Liver (tissue), 9 donors: ENCODE results near the gene LILRA6. TPM values are rescaled to one million over a fixed set of nuclear protein-coding genes. Genes with fewer than 3 reads are reported as not detected.

ENCODE experiments used
- DNase-seq: peaks from one replicate; pipeline ENCODE4 v3.0.0-alpha.2; 2017; ENCODE audit warnings: low spot score
- H3K27ac ChIP-seq, 2 donors: one replicate each; pipeline ENCODE4 v1.7.0; 2013; ENCODE audit warnings: inconsistent platforms in 2 of 2, low read length in 2 of 2, control low read depth in 1 of 2, low read depth in 1 of 2, mild to moderate bottlenecking in 1 of 2
- H3K27me3 ChIP-seq, 4 donors: one replicate each; pipeline versions ENCODE4 v1.6.1 to v1.7.0; 2013; ENCODE audit warnings: low read length in 3 of 4, inconsistent platforms in 1 of 4, mild to moderate bottlenecking in 1 of 4, moderate library complexity in 1 of 4; ENCODE audit not compliant: control insufficient read depth in 4 of 4, insufficient read depth in 4 of 4
- H3K36me3 ChIP-seq, 4 donors: one replicate each; pipeline versions ENCODE4 v1.6.1 to v1.7.0; 2013; ENCODE audit warnings: low read length in 3 of 4, mild to moderate bottlenecking in 3 of 4, low read depth in 1 of 4, moderate library complexity in 1 of 4; ENCODE audit not compliant: control insufficient read depth in 4 of 4, insufficient read depth in 3 of 4
- H3K4me1 ChIP-seq, 4 donors: one replicate each; pipeline versions ENCODE4 v1.6.1 to v1.7.0; 2013; ENCODE audit warnings: low read length in 3 of 4, mild to moderate bottlenecking in 3 of 4, moderate library complexity in 1 of 4; ENCODE audit not compliant: control insufficient read depth in 4 of 4, insufficient read depth in 4 of 4
- H3K4me3 ChIP-seq, 3 donors: one replicate each; pipeline versions ENCODE4 v1.6.1 to v1.7.0; 2013; ENCODE audit warnings: low read length in 3 of 3, control low read depth in 1 of 3, low read depth in 1 of 3, mild to moderate bottlenecking in 1 of 3
- H3K9ac ChIP-seq, 2 donors: one replicate each; pipeline ENCODE4 v1.7.0; 2013; ENCODE audit warnings: low read length in 2 of 2, mild to moderate bottlenecking in 2 of 2, moderate library complexity in 2 of 2, control low read depth in 1 of 2, low read depth in 1 of 2
- H3K9me3 ChIP-seq, 4 donors: one replicate each; pipeline versions ENCODE4 v1.6.1 to v1.7.0; 2013; ENCODE audit warnings: low read length in 3 of 4; ENCODE audit not compliant: control insufficient read depth in 4 of 4
- EGR1 ChIP-seq, 2 donors: IDR thresholded peaks; 2 replicates each; pipeline ENCODE4 v1.6.1; 2016 to 2018; ENCODE audit warnings: antibody characterized with exemption in 2 of 2, low read depth in 2 of 2
- FOXA1 ChIP-seq: IDR thresholded peaks from 2 replicates; pipeline ENCODE4 v1.6.1; 2016; ENCODE audit warnings: antibody characterized with exemption
- GABPA ChIP-seq, 2 donors: IDR thresholded peaks in 1 of 2; conservative IDR thresholded peaks in 1 of 2; 2 replicates each; pipeline ENCODE4 v1.6.1; 2016; ENCODE audit warnings: antibody characterized with exemption in 2 of 2, mild to moderate bottlenecking in 1 of 2, moderate library complexity in 1 of 2
- HNF4A ChIP-seq, 2 donors: conservative IDR thresholded peaks; 2 replicates each; pipeline ENCODE4 v1.6.1; 2016; ENCODE audit warnings: antibody characterized with exemption in 2 of 2, mild to moderate bottlenecking in 2 of 2
- HNF4G ChIP-seq: IDR thresholded peaks from 2 replicates; pipeline ENCODE4 v1.6.1; 2016; ENCODE audit warnings: antibody characterized with exemption
- JUND ChIP-seq, 2 donors: IDR thresholded peaks; 2 replicates each; pipeline ENCODE4 v1.6.1; 2016; ENCODE audit warnings: antibody characterized with exemption in 2 of 2
- MAX ChIP-seq: IDR thresholded peaks from 2 replicates; pipeline ENCODE4 v1.6.1; 2016; ENCODE audit warnings: antibody characterized with exemption
- NR2F2 ChIP-seq: IDR thresholded peaks from 2 replicates; pipeline ENCODE4 v1.6.1; 2016; ENCODE audit warnings: antibody characterized with exemption
- RAD21 ChIP-seq, 2 donors: IDR thresholded peaks; 2 replicates each; pipeline ENCODE4 v1.6.1; 2016; ENCODE audit warnings: antibody characterized with exemption in 2 of 2, mild to moderate bottlenecking in 2 of 2
- RXRA ChIP-seq, 2 donors: IDR thresholded peaks; 2 replicates each; pipeline ENCODE4 v1.6.1; 2017 to 2018; ENCODE audit warnings: antibody characterized with exemption in 2 of 2, mild to moderate bottlenecking in 1 of 2
- SP1 ChIP-seq: IDR thresholded peaks from 2 replicates; pipeline ENCODE4 v1.6.1; 2018; ENCODE audit warnings: antibody characterized with exemption, mild to moderate bottlenecking
- TAF1 ChIP-seq: conservative IDR thresholded peaks from 2 replicates; pipeline ENCODE4 v1.6.1; 2016; ENCODE audit warnings: antibody characterized with exemption, mild to moderate bottlenecking
- YY1 ChIP-seq: IDR thresholded peaks from 2 replicates; pipeline ENCODE4 v1.6.1; 2016; ENCODE audit warnings: antibody characterized with exemption, mild to moderate bottlenecking
- ZBTB33 ChIP-seq: IDR thresholded peaks from 2 replicates; pipeline ENCODE4 v1.6.1; 2016; ENCODE audit warnings: antibody characterized with exemption
- whole genome bisulfite sequencing: extraction: QIAGEN DNeasy Blood & Tissue Kit; methylation state at CpG from one replicate; pipeline ENCODE4 v1.1.7; 2013; 5-methylcytosine and 5-hydroxymethylcytosine counted together
- polyA plus RNA-seq, 2 donors: library from polyadenylated mRNA; stranded (reverse) in 1 of 2; unstranded in 1 of 2; fragments of 200-250 nt in 1 of 2; fragments of >200 nt in 1 of 2; fragmentation: Nextera tagmentation in 1 of 2; extraction: Ambion mirVana in 1 of 2; gene quantifications; one replicate each; pipeline versions ENCODE4 v1.2.1 to v1.2.3, GENCODE V29; 2013 to 2015
- total RNA-seq, 2 donors: library from RNA; depleted of rRNA; stranded (reverse); fragments of >200 nt; gene quantifications; one replicate each; pipeline ENCODE4 v1.2.3, GENCODE V29; 2014
- TF ChIP-seq, protein P1 (sequence below): fragments of 150-350 bp; IDR thresholded peaks from 2 replicates; pipeline ENCODE4 v1.5.1; 2017; ENCODE audit warnings: improper control_type of control experiment, low read depth, low read length; ENCODE audit not compliant: missing input control
- TF ChIP-seq, protein P2 (sequence below): IDR thresholded peaks from 2 replicates; pipeline ENCODE4 v1.6.1; 2016; ENCODE audit warnings: antibody characterized with exemption, mild to moderate bottlenecking
- TF ChIP-seq, protein P3 (sequence below): IDR thresholded peaks from 2 replicates; pipeline ENCODE4 v1.6.1; 2016; ENCODE audit warnings: antibody characterized with exemption
- donor health status: healthy.
- donor health status: healthy.
- donor health status: healthy.
- donor health status: healthy.
- donor health status: healthy.

LILRA6 gene
- total and polyA plus RNA-seq, 4 donors: 1.0 to 2.8 (median 1.7) TPM

DNA sequence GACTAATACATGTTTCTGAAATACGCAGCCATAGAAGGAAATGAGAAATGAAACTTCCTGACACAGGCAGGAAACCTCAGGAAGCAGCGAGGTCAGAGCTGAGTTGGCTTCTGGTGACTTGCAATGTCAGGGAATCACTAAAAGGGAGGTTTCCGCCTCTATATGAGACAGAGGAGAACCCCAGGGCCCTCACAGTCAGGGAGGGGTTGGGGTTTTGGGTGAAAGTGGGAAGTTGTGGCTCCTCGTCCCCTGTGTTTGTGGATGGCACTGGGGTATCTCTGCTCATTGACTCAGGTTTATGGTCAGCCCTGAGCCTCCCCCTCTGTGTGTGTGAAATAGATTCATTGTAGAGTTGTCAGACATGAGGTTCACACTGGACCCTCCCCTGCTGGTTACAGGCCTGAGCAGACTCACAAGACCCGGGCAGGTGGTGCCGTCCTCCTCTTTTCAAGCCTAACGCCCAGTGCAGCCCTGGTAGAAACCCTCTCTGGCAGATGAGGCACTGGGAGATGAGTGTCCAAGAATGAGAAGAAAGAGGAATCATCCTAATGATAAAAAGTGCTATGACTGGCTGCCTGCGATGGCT is 5.5 kb upstream of the LILRA6 start:
- no peak for DNase-seq
- H3K9ac ChIP-seq: no peak overlapping the region
- H3K4me1 ChIP-seq: peaks cover 0 to 5% (median 0%) of the 10 kb centered on the region in 4 donors
- H3K4me3 ChIP-seq: no peak overlapping the region
- 64% methylated on average over 8 of the region's 8 CpGs for WGBS
- no peak for TF ChIP-seq FOXA1
- no peak for TF ChIP-seq EGR1 (IDR thresholded peaks at IDR 0.05; ENCODE audit: low read depth in 2 of 2)
- no peak for TF ChIP-seq RAD21 (IDR thresholded peaks at IDR 0.05)
- peak; percentile 43 for TF ChIP-seq MAX
- no peak for TF ChIP-seq GABPA (IDR thresholded peaks at IDR 0.05 in 1 of 2, conservative IDR thresholded peaks at IDR 0.05 in 1 of 2)
- no peak for TF ChIP-seq TAF1
- TF ChIP-seq RXRA (IDR thresholded peaks at IDR 0.05): peak in 1 of 2 donors; percentile 26
- TF ChIP-seq, protein P1, sequence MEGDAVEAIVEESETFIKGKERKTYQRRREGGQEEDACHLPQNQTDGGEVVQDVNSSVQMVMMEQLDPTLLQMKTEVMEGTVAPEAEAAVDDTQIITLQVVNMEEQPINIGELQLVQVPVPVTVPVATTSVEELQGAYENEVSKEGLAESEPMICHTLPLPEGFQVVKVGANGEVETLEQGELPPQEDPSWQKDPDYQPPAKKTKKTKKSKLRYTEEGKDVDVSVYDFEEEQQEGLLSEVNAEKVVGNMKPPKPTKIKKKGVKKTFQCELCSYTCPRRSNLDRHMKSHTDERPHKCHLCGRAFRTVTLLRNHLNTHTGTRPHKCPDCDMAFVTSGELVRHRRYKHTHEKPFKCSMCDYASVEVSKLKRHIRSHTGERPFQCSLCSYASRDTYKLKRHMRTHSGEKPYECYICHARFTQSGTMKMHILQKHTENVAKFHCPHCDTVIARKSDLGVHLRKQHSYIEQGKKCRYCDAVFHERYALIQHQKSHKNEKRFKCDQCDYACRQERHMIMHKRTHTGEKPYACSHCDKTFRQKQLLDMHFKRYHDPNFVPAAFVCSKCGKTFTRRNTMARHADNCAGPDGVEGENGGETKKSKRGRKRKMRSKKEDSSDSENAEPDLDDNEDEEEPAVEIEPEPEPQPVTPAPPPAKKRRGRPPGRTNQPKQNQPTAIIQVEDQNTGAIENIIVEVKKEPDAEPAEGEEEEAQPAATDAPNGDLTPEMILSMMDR: no peak
- no peak for TF ChIP-seq JUND (IDR thresholded peaks at IDR 0.05)
- TF ChIP-seq SP1: no peak
- no peak for TF ChIP-seq HNF4A (conservative IDR thresholded peaks at IDR 0.05)
- TF ChIP-seq, protein P2, sequence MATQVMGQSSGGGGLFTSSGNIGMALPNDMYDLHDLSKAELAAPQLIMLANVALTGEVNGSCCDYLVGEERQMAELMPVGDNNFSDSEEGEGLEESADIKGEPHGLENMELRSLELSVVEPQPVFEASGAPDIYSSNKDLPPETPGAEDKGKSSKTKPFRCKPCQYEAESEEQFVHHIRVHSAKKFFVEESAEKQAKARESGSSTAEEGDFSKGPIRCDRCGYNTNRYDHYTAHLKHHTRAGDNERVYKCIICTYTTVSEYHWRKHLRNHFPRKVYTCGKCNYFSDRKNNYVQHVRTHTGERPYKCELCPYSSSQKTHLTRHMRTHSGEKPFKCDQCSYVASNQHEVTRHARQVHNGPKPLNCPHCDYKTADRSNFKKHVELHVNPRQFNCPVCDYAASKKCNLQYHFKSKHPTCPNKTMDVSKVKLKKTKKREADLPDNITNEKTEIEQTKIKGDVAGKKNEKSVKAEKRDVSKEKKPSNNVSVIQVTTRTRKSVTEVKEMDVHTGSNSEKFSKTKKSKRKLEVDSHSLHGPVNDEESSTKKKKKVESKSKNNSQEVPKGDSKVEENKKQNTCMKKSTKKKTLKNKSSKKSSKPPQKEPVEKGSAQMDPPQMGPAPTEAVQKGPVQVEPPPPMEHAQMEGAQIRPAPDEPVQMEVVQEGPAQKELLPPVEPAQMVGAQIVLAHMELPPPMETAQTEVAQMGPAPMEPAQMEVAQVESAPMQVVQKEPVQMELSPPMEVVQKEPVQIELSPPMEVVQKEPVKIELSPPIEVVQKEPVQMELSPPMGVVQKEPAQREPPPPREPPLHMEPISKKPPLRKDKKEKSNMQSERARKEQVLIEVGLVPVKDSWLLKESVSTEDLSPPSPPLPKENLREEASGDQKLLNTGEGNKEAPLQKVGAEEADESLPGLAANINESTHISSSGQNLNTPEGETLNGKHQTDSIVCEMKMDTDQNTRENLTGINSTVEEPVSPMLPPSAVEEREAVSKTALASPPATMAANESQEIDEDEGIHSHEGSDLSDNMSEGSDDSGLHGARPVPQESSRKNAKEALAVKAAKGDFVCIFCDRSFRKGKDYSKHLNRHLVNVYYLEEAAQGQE: no peak
- no peak for TF ChIP-seq HNF4G
- TF ChIP-seq YY1: peak; percentile 27
- peak; percentile 55 for TF ChIP-seq NR2F2
- TF ChIP-seq, protein P3, sequence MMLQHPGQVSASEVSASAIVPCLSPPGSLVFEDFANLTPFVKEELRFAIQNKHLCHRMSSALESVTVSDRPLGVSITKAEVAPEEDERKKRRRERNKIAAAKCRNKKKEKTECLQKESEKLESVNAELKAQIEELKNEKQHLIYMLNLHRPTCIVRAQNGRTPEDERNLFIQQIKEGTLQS: no peak
- no peak for TF ChIP-seq ZBTB33
- H3K9me3 ChIP-seq: no peaks in the 10 kb centered on the region
- H3K27me3 ChIP-seq: peaks cover 0 to 2% (median 0%) of the 10 kb centered on the region in 4 donors
- peak overlapping the region; percentile 60 to 79 for H3K27ac ChIP-seq
- H3K36me3 ChIP-seq: no peaks in the 10 kb centered on the region
